HG03378 (cell line): ENCODE measurements around the gene CEP97.
"Not testable (repeated sequence)": the region's sequence is repeated elsewhere in the genome, so short reads cannot be mapped to it uniquely, and the experiment has no call there.

Experiments
- ATAC-seq: cut with Tn5 transposase; IDR thresholded peaks from one replicate; pipeline ENCODE4 v1.9.1; 2021; ENCODE audit warnings: mild to moderate bottlenecking, moderate library complexity; ENCODE audit not compliant: unreplicated experiment

CEP97 gene

DNA sequence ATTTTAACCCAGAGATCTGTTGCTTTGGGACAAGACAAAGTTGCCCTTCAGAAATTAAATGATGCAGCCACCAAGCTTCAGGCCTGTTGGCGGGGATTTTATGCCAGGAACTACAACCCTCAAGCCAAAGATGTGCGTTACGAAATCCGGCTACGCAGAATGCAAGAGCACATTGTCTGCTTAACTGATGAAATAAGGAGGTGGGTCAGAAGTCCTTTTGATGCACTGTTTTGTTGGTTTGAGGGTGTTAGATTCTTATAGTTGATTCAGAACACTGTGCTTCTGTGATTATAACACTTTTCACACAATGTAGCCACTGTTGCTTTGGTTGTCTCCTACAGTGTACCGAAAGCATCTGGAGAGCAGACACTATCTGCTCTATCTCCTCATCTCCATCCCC, 33.8 kb downstream of the CEP97 start:
- no peak for ATAC-seq

DNA sequence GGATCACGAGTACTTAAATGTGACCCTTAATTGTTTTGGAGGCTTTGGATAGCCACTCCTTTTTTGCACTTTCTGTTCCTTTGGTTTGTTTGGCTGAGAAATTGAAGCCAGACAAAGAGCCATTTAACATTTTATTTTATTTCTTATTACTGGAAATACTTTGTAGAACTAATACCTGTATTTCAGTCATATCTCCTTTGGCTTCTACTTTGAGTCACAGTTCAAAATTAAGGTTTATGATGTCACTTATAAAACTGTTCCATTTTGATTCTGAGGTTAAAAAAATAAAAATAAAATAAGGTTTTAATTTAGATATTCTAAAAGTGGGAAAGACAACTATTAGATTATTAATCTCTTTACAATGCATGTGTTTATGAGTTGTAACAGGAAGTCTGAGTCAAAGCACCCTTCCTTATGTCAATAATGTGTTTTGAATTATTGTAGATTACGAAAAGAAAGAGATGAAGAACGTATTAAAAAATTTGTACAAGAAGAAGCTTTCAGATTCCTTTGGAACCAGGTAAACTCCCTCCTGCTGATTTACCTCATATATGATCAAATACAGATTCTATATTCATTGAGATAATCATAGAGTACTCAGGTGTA, 37.7 kb downstream of the CEP97 start:
- ATAC-seq: no peak

DNA sequence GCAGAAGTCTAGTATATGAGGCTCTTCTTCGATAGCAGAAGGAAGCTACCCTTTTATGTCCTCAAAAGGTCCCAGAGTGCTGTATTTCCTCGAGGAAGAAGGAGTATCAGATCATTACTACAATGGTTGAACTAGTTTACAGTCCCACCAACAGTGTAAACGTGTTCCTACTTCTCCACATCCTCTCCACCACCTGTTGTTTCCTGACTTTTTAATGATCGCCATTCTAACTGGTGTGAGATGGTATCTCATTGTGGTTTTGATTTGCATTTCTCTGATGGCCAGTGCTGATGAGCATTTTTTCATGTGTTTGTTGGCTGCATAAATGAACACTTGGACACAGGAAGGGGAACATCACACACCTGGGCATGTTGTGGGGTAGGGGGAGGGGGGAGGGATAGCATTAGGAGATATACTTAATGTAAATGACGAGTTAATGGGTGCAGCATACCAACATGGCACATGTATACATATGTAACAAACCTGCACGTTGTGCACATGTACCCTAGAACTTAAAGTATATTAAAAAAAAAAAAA, 53.4 kb downstream of the CEP97 start:
- ATAC-seq: not testable (repeated sequence)

GRCh38 chr3:101778385-101779046, 54.1 kb downstream of the CEP97 start:
- peak; percentile 20 for ATAC-seq

DNA sequence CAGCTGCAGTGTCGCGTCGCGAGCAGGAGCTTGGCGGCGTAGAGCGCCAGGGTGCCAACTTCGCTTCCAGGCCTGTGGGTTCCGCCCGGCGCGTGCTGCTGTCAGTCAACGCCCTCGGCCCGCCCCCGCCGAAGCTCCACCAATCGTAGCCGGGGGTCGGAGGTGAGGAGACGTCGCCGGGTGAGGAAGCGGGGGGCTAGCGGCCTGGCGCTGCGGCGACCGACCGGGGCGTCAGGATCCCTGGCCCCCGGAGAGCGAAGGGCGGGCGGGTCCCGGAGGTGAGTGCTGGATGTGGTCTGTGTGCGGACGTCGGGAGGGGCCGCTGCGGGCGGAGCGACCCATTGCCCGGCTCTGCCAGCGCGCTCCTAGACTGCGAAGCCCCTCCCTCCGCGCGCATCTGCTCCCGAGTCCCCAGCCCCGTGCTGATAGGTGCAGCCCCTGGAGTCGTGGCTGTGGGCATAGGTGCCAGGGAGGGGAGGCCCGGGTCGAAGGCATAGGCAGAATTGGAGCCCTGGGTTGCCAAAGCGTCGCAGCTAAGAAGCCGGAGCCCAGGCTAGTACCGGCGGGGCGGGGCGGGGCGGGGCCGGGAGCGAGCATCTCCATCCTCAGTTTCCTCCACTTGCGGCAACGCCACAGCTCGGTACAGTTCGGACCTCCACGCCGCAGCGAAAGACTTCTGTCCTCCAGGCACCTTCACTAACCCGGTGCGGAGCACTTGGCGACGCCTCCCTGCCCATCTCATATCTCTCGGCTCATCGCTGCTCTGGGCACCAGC, 54.8 kb downstream of the CEP97 start, which contains the start of gene NXPE3:
TSS of gene NXPE3 (plus strand) at position 165 of the 775 bp plus-strand sequence. CDS start 6,386 bp downstream, outside the sequence.
- peak; percentile 92 for ATAC-seq

- ATAC-seq: no peak
These were observed 55.5 kb downstream of the CEP97 start for GRCh38 chr3:101779822-101780381.

DNA sequence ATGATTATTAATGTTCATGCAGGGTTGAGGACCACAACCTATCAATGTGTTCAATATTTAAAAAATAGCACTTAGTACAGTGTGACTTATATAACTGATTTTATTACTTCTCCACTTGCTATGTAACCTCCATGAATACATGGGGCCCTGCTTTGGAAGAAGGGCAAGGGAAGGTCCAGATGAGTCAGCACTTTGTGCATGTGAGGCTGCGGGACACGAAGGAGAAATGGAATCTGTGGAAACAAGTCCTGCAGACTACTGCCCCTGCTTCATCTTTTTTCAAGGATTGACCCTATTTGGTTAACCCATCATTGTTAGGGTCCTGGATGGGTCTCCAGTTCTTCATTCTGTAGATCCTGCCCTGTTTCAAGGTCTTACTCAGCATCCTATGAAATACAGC, 56.2 kb downstream of the CEP97 start:
- ATAC-seq: no peak

DNA sequence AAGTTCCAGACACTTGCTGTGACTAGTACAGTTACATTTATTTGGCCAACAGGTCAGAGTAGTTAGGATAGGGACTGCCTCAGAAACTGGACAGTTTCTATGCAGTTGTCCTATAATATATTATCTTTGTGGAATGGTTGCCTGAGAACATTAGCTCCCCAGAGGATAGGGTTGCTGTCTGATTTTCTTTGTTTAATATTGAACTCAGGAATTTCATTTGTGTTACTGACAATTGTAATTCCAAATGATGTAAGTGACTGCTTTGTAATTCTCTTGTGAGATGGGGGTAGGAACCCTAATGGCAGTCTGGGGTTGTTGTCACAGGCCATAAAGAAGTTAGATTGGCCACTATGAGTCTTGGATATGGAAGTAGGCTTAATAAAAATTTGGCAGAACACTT, 56.8 kb downstream of the CEP97 start:
- no peak for ATAC-seq

DNA sequence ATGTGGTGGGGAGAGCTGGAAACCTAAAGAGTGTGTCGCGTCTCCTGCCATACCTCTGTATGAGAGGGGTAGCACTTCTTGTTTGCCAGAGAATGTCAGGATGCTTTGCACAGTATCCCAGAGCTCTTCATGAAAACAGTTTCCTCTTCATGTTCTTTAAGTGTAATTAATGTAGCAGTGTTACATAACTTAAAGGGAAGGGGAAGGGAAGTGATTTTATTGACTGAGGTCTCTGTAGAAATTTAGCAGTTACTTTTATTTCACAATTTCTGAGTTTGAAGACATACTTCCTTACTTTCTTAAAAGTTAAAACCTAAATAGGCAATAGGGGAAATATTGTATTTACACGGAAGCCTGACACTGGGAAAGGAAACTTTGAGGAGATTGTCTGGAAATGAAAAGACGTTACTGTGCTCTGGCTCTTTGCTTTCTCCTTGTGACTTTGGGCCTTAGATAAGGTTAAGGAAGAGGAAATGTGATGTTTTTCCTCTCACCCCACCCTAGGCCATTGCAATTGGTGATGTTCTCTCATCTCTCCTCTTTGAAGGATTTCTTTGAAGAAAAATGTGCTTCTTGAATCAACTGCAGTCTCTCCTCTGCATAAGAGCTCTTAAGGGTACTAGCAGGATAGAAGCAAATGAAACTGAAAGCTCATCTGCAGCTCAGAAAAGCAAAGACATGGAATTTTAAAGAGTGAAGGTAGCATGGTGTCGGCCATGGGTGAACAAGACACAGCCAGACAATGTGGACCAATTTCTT, 60.6 kb downstream of the CEP97 start:
- ATAC-seq: no peak

GRCh38 chr3:101791778-101792177, 67.4 kb downstream of the CEP97 start:
- ATAC-seq: peak; percentile 98

GRCh38 chr3:101796077-101796680, 71.8 kb downstream of the CEP97 start:
- no peak for ATAC-seq

DNA sequence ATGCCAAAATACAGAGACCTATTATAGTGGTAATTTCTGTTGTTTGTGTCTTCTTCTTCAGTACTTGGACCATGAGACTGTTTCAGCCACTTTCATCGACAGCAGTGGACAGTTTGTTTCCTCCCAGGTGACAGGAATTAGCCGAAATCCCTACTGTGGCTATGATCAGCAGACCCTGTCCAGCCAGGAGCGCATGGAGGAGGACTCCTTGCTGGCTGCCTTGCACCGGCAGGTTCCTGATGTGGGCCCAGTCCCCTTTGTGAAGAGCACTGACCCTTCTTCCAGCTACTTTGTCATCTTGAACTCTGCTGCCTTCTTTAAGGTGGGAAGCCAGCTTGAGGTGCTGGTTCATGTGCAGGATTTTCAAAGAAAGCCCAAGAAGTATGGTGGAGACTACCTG, 76.8 kb downstream of the CEP97 start:
- no peak for ATAC-seq

- no peak for ATAC-seq
These were observed 77.8 kb downstream of the CEP97 start for GRCh38 chr3:101802179-101802578.

- ATAC-seq: peak; percentile 96
These were observed 78.9 kb downstream of the CEP97 start for GRCh38 chr3:101803173-101803782.

DNA sequence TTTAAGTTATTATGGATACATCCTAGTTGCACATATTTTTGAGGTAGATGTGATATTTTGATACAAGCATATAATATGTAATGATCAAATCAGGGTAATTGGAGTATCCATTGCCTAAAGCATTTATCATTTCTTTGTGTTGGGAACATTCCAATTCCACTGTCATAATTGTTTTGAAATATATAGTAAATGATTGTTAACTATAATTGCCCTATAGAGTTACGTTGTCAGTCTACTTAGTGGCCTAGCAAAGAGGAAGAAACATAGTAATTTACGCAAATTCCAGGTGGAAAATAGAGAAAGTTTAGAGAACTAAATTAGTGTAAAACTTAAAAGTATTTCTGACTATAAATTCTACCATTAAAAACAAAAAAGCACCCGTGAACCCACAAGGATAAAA, 79.5 kb downstream of the CEP97 start:
- ATAC-seq: no peak

DNA sequence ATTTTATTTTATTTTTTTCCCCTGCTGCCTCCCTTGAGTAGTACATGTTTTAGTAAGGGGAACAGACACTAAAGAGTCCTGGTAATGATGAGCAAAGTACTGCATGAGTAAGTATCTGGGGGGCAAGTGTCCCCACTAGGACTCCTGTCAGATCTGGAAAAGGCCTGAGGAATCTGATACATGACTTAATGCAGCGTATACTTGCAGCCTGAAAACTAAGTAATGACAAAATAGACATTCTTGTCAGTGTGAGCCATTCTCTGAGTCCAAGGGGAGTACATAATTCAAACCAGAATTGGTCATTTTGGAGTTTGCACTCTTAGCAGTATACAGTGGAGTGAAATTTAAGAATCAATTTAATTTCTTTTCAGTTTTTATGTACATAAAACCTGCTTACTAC, 82.1 kb downstream of the CEP97 start:
- ATAC-seq: no peak

DNA sequence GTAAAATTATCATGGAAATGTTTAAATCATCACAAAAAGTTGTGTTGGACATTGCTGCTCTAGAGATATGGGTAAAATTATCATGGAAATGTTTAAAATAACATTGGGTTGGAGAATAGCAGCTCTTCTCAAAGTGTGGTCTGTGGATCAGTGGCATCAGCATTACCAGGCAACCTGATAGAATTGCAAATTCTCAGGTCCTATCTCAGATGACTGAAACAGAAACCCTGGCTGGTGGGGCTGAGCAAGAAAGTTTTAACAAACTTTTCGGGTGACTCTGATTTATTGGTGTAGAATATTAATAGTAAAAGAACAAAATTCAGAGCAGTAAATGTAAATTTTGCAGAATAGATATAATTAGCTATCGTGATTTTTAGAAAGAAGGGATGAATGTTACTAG, 83.5 kb downstream of the CEP97 start:
- peak; percentile 51 for ATAC-seq

- ATAC-seq: peak; percentile 61
These were observed 85.0 kb downstream of the CEP97 start for GRCh38 chr3:101809178-101810021.

- ATAC-seq: no peak
These were observed 85.6 kb downstream of the CEP97 start for GRCh38 chr3:101810022-101810418.
